Lower lobe of right lung (tissue), 2 donors: ENCODE results near the gene MREG. TPM values are rescaled to one million over a fixed set of nuclear protein-coding genes. Genes with fewer than 3 reads are reported as not detected.

ENCODE experiments used
- ATAC-seq, 2 donors: fragments of 200-7000 bp; cut with Tn5 transposase; one replicate each; pipeline ENCODE4 v1.9.1; 2020 to 2022; ENCODE audit warnings: mild to moderate bottlenecking in 2 of 2, moderate library complexity in 2 of 2
- DNase-seq: peaks from one replicate; pipeline ENCODE4 v3.0.0-alpha.2; 2020
- H3K27ac ChIP-seq: fragments of 200-600 bp; one replicate; pipeline ENCODE4 v1.8.0; 2022
- H3K27me3 ChIP-seq: fragments of 200-600 bp; one replicate; pipeline ENCODE4 v1.8.0; 2022; ENCODE audit warnings: low read depth
- H3K36me3 ChIP-seq: fragments of 200-600 bp; one replicate; pipeline ENCODE4 v1.8.0; 2022; ENCODE audit warnings: mild to moderate bottlenecking
- H3K4me1 ChIP-seq: fragments of 200-600 bp; one replicate; pipeline ENCODE4 v1.8.0; 2022
- H3K4me3 ChIP-seq: fragments of 200-600 bp; one replicate; pipeline ENCODE4 v1.8.0; 2022; ENCODE audit warnings: mild to moderate bottlenecking
- H3K9me3 ChIP-seq: fragments of 200-600 bp; one replicate; pipeline ENCODE4 v1.8.0; 2022
- CTCF ChIP-seq: fragments of 200-600 bp; IDR thresholded peaks from one replicate; pipeline ENCODE4 v1.8.0; 2022; ENCODE audit warnings: antibody characterized with exemption, mild to moderate bottlenecking
- intact Hi-C: fragments of 100-400 bp; cut with DNase I; formaldehyde crosslinking; loops from one replicate; pipeline ENCODE4 v1.11.0; 2022
- total RNA-seq: library from RNA; stranded (reverse); fragmentation: NEBNext Ultra II Directional; extraction: Animal tissue kit (Norgen Biotek cat#: 25700); gene quantifications from one replicate; pipeline ENCODE4 v1.2.1, GENCODE V29; 2021
- donor health status: DM: no; HTN: yes; CAD: no; lungs with severe emphysema.

The MREG gene
- total RNA-seq, 1 donor from 2014 or later = 12.7 TPM

- Histone ChIP-seq H3K4me3 (no peak overlapping the region), H3K27me3 (no peaks in the 10 kb centered on the region), H3K9me3 (no peaks in the 10 kb centered on the region), H3K27ac (no peak overlapping the region), H3K36me3 (no peaks in the 10 kb centered on the region), H3K4me1 (no peaks in the 10 kb centered on the region)
- DNase-seq = no peak
- intact Hi-C loops = no loop called here
- no peak for ATAC-seq
- no peak for TF ChIP-seq CTCF
Measured at GRCh38 chr2:215970425-215970824, 42.9 kb downstream of the MREG start.

- DNase-seq (no peak), ATAC-seq (no peak)
- intact Hi-C loops = no loop called here
- Histone ChIP-seq H3K27me3 (no peaks in the 10 kb centered on the region), H3K9me3 (no peaks in the 10 kb centered on the region), H3K36me3 (no peaks in the 10 kb centered on the region), H3K4me3 (no peak overlapping the region), H3K27ac (no peak overlapping the region), H3K4me1 (no peaks in the 10 kb centered on the region)
- TF ChIP-seq CTCF = no peak
Measured at GRCh38 chr2:215969131-215969841, 44.1 kb downstream of the MREG start.

- no peak overlapping the region for H3K27ac ChIP-seq
- DNase-seq (no peak), ATAC-seq (no peak)
- H3K36me3 ChIP-seq = no peaks in the 10 kb centered on the region
- H3K4me3 ChIP-seq = no peak overlapping the region
- H3K4me1 ChIP-seq = no peaks in the 10 kb centered on the region
- TF ChIP-seq CTCF = no peak
- intact Hi-C loops = no loop called here
- no peaks in the 10 kb centered on the region for H3K27me3 ChIP-seq
- no peaks in the 10 kb centered on the region for H3K9me3 ChIP-seq
Measured at GRCh38 chr2:215968499-215968898, 44.9 kb downstream of the MREG start.

GRCh38 chr2:215967590-215968378 lies 45.6 kb downstream of the MREG start:
- no peak for TF ChIP-seq CTCF
- intact Hi-C loops = no loop called here
- Histone ChIP-seq H3K4me3 (no peak overlapping the region), H3K4me1 (no peaks in the 10 kb centered on the region), H3K27ac (no peak overlapping the region), H3K9me3 (no peaks in the 10 kb centered on the region), H3K27me3 (no peaks in the 10 kb centered on the region), H3K36me3 (no peaks in the 10 kb centered on the region)
- ATAC-seq (no peak), DNase-seq (no peak)

GRCh38 chr2:215966951-215967350 lies 46.4 kb downstream of the MREG start:
- Histone ChIP-seq H3K9me3 (no peaks in the 10 kb centered on the region), H3K27ac (no peak overlapping the region), H3K27me3 (no peaks in the 10 kb centered on the region), H3K4me1 (no peaks in the 10 kb centered on the region), H3K36me3 (no peaks in the 10 kb centered on the region), H3K4me3 (no peak overlapping the region)
- DNase-seq (no peak), ATAC-seq (no peak)
- intact Hi-C loops = no loop called here
- no peak for TF ChIP-seq CTCF
